Testis (tissue), 2 donors: ENCODE results near the gene MAGEB2.
A peak's percentile ranks its signal among the peaks of the same experiment; 100 is the strongest.

Experiments
- CTCF ChIP-seq, 3 experiments: fragments of 450-650 bp in 2 of 3; fragments of 200-600 bp in 1 of 3; sonication (generic) in 1 of 3; IDR thresholded peaks; one replicate each; pipeline ENCODE4 v1.5.1; 2016 to 2019; ENCODE audit warnings: antibody characterized with exemption in 3 of 3, mild to moderate bottlenecking in 2 of 3, moderate library complexity in 1 of 3
- POLR2A ChIP-seq: fragments of 450-650 bp; IDR thresholded peaks from one replicate; pipeline ENCODE4 v1.6.1; 2017; ENCODE audit warnings: antibody characterized with exemption, mild to moderate bottlenecking, moderate library complexity

DNA sequence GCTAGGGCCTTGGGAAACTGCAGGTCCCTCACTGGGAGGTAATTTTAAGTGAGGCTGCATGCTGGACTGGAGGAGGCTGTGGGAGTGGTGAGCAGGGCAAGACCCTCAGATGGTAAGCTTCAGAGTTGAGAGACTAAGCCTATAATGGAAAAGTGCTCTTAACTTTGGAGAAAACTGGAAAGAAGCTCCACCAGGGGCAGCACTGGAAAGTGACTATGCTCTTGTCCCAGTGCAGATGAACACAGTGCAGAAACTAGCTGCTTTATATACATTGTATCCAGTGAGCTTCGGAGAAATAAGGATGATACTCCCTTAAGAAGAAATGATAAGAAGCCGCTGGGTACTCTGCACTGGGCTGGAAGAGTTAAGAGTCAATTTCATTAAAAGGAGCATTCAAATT lies 3.2 kb upstream of the MAGEB2 start:
- TF ChIP-seq CTCF (IDR thresholded peaks at IDR 0.05) (peak in 1 of 3 experiments; percentile 17), POLR2A (no peak)
